Hepatocyte (in vitro differentiated cells): ENCODE measurements around the gene ABCB1.

Experiments used
- CTCF ChIP-seq: fragments of 200-600 bp; sonication (generic); IDR thresholded peaks from 2 replicates; pipeline ENCODE4 v1.5.1; 2016; ENCODE audit warnings: antibody characterized with exemption, mild to moderate bottlenecking; ENCODE audit not compliant: poor library complexity
- EZH2 ChIP-seq: fragments of 200-600 bp; sonication (generic); IDR thresholded peaks from 2 replicates; pipeline ENCODE4 v1.6.1; 2016; ENCODE audit warnings: antibody characterized with exemption, mild to moderate bottlenecking, borderline replicate concordance

DNA sequence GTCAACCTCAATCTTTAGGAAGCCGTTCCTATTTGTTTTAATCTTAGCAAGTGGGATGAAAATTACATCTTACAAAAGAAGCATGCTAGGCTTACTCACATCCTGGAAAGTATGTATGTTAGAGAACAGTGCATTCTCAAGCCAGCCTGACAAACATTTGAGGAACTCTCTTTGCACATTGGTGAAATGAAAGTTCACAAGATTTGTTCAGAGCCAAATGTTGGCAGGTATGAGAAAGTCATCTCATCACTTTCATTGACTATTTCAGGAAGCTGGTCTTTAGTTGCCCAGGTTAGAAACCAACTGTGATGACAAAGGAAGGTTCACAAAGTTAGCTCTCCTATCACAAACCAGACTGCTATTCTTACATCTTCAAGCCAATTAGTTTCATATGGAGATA lies 57.1 kb downstream of the ABCB1 start:
- TF ChIP-seq CTCF (no peak), EZH2 (no peak)
